GM10266 (cell line): Measurements from ENCODE around the gene RSRC1.

Source experiments
- DNase-seq: peaks from one replicate; pipeline ENCODE4 v3.0.0; 2012; ENCODE audit errors: extremely low spot score
- TF ChIP-seq, protein P1 (sequence below): IDR thresholded peaks from 2 replicates; pipeline ENCODE4 v1.5.1; 2012; ENCODE audit warnings: mild to moderate bottlenecking, low read depth; ENCODE audit not compliant: control insufficient read depth, insufficient read depth; ENCODE audit errors: missing control alignments

Gene RSRC1

DNA sequence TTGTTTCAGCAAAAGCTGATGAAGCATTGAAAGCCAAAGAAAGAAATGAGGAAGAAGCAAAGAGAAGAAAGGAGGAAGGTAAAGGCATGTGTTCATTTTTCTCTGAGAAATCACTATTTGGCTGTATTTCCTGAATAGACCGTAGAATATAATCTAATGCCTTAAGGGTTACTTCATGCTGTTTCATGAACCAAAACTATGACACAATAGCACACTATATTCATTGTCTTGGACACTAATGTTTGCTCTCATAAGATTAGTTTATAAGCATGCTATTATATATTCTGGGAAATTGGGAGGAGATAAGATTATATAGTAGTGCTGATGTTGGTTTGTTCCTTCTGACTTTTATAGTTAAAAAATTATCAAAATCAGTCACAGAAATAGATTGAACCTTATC lies 351.0 kb downstream of the RSRC1 start:
- DNase-seq: no peak
- TF ChIP-seq, protein P1, sequence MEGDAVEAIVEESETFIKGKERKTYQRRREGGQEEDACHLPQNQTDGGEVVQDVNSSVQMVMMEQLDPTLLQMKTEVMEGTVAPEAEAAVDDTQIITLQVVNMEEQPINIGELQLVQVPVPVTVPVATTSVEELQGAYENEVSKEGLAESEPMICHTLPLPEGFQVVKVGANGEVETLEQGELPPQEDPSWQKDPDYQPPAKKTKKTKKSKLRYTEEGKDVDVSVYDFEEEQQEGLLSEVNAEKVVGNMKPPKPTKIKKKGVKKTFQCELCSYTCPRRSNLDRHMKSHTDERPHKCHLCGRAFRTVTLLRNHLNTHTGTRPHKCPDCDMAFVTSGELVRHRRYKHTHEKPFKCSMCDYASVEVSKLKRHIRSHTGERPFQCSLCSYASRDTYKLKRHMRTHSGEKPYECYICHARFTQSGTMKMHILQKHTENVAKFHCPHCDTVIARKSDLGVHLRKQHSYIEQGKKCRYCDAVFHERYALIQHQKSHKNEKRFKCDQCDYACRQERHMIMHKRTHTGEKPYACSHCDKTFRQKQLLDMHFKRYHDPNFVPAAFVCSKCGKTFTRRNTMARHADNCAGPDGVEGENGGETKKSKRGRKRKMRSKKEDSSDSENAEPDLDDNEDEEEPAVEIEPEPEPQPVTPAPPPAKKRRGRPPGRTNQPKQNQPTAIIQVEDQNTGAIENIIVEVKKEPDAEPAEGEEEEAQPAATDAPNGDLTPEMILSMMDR: no peak

DNA sequence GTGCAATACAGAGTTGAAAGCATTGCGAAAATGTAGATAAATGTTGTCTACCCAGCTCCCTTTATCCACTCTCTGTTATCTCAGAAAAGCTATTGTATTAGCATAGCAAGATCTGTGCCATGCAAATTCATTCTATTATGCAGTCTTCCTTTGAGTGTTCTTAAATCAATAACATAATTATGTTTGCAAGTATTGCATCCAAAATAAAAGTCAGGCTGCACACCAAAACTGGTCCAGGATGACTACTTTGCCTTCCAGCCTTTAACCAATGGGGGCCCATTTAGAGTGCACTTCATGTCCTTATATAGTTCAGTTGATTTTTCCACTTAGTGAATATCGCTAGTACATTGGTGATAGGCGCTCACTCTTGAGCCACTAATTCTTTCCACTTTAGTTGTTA lies 353.7 kb downstream of the RSRC1 start:
- no peak for DNase-seq
- TF ChIP-seq, protein P1: no peak

DNA sequence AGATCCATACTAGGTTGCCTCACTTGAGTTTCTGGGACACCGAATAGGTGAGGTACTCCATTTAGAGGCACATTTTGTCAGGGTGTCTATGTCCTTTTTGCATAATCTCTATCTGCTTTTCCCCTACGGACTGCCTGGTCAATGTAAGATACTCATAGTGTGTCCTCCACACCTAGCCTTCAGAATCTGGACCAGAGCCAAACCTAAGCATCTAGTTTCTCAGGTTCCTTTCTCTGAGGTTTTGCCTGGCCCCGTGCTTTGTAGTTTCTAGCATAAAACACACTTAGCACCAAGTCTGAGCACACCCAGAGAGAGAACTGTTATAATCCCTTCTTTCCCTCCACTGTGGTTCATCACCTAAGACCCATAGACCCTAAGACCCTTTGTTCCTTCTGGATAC lies 355.2 kb downstream of the RSRC1 start:
- TF ChIP-seq, protein P1: no peak
- no peak for DNase-seq

DNA sequence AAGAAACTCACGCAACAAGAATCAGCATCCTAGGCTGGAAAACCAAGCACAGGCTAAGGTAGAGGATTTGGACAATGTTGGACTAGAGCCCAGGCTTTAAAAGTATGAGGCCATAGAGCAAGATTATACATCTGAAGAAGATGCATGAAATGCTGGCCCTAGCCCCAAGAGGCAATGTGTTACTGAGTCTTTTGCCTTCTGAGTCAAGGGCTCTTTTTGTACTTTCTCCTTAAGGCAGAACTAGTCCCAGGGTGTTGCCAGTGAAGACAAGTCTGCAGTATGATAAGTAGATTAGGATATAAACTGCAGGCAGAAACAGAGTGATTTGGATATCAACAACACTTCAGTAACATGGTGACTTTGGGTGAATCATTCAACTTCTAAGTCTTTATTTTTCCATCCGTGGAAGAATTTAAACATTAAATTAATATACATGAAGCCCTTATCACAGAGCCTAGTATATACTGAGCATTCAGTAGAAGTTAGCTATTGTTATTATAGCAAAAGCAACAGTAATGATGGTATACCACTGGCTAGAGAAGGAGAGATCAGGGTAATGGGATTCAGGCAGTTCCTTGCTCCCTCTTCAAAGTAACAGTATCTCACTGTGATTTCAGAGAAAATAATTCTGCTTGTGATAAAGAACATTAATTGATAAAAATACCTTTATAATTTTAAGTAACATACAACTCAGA lies 361.2 kb downstream of the RSRC1 start:
- no peak for DNase-seq
- TF ChIP-seq, protein P1: no peak

DNA sequence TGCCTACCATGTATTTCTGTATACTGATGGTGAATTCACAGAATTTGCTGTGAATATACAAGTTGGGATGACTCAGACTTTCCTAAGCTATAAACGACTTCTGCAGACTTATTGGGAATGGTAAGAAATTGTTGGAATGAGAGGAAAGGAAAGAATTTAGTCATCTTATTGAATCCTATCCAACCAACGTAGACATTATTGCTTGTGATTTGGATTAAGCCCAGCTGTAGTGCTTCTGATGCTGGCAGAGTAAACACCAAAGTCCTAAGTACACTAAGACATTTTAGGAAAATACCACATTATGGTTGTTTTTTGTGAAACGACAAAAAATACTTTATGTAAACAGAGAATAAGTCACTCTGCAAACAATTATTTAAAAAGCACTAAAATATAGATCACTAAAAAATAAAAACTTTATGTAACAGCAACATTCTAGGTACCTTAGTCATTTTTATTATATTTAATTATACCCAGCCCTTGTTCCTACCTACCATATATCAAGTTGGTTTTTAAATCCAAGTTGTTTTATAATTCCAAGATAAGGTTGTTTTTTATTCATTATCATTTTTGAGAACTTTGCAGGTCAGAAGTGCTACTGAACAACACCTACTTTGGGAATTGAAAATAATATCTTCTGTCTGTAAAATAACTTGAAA lies 361.9 kb downstream of the RSRC1 start:
- DNase-seq: no peak
- TF ChIP-seq, protein P1: no peak

DNA sequence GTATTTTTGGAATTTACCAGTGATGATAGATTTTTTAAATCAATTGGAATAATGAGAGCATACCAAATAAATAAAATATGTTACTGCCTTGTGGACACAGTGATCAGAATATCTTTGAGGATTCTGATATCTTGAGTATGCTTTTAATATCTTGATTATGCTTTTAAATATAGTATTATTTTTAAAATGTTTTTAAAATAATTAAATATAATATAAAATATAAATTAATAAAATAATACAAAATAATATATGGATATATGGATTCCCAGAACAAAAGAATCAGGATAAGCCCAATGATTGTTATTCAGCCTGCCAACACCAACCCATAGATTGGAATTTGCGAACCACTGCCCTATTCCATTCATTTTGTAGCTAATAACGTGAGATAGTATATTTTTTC lies 369.2 kb downstream of the RSRC1 start:
- no peak for DNase-seq
- TF ChIP-seq, protein P1: no peak

DNA sequence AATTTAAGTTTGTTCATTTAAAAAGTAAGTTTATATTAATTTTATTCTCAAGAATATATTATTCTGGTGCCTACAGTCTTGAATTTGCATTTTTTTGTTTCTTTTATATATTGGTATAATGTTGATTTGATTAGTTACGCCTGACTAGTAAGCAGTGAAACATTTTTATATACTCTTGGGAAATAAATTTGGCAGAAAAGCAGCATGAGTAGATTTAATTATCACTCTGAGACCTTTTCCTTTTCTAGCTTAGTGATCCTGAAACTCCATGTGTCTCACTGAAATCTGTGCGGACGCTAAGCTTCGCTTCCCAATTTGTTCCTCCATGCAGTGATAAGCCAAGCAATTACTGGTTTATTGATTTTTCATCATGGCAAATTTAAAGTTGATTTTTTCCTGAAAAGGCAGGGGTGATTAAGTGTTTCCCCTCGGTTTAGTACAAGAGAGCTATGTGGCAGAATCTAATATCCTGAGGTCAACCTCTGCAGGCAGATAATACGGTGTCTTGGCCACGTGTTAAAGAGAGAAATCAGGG lies 373.9 kb downstream of the RSRC1 start:
- DNase-seq: no peak
- TF ChIP-seq, protein P1: no peak
